HG03521 (cell line): ENCODE data around the gene FAAH.

Experiments used
- ATAC-seq: cut with Tn5 transposase; IDR thresholded peaks from one replicate; pipeline ENCODE4 v1.9.1; 2021; ENCODE audit warnings: mild to moderate bottlenecking, moderate library complexity; ENCODE audit not compliant: unreplicated experiment

FAAH gene

DNA sequence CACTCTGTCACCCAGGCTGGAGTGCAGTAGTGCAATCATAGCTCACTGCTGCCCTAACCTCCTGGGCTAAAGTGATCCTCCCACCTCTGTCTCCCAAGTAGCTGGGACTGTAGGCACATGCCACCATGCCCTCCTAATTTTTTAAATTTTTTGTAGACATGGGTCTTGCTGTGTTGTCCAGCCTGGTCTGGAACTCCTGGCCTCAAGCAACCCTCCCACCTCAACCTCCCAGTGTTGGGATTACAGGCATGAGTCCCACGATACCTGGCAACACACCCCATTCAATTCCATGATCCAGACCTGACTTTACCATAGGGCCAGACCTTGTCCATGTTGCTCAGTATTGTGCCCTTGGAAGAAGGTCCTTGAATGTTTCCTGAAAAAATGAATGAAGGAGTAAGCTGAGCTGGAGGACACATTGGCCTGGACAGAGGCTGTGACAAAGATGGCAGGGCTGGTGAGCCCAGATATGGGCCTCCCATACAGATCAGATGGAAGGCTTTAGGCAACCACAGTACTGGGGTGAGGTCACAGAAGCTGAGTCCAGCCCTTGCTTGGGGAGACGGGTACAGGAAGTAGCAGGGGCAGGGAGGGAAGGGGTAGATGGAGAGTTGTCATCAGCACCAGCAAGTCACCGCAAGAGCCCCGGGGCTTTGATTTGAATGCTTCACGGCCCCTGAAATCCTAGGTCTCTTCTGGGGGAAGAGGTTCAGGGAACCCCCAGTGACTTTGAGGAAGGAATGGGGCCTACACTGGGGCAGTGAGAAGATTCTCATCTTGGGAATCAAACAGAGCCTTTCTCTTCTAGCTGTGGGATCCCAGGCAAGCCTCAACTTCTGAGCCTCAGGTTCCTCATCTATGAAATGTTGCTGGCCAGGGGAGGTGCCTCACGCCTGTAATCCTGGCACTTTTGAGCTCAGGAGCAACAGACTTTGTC lies 55.4 kb downstream of the FAAH start:
- no peak for ATAC-seq

DNA sequence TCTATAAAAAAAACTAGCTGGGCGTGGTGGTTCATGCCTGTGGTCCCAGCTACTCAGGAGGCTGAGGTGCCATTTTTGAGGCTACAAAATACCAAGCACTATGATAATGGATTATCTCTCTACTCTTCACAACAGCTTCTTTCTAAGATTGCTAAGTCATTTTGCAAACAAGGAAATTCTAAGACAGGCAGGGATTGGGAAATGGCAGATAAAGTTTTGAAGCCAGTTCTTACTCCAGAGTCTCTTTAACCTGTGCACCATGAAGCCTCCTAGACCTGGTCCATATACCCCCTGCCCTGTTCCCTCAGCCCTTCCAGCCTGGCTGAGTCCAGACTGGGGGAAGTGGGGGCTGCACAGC lies 56.0 kb downstream of the FAAH start:
- no peak for ATAC-seq

DNA sequence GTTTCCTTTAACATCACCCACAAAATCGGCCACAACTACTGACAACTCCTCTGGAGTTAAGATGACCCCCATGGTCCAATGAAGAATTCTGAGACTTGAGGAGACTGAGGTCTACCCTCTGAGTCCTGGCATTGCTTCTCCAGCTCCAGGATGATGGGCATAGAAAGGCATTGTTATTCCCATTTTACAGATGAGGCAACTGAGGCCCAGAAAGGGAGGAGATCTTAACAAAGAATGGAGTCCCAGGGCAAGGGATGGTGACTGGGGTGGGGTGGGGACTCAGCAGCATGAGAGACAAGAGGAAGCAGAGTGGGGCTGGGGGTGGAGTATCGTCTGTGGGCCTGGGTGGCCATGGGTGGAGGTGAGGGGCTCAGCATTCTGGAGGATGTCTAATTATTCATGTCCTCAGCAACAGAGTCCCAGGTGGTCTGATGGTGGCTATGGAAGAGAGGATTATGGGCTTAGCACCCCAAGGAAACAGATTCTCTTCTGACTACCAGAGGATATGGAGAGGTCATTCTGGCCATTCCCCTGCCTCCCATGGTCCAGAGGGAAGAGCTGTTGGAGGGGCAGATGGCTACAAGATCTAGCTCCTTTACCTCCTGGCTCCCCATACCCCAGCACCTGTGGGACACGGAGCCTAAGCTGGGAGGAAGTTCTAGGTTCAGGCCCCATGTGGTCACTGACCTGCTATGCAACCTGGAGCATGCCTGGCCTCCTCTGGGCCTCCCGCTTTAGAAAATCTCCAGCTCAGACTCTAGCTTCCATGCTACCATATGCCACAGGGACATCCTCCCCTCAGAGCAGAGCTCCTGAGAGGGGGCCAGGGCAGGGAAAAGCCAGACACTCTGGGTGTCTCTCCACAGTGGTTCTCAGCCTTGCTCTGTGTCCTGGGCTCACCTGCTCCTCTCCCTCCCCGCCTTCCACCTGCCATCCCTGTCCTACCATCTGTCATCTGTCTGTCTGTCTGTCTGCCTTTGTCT lies 58.1 kb downstream of the FAAH start:
- no peak for ATAC-seq

DNA sequence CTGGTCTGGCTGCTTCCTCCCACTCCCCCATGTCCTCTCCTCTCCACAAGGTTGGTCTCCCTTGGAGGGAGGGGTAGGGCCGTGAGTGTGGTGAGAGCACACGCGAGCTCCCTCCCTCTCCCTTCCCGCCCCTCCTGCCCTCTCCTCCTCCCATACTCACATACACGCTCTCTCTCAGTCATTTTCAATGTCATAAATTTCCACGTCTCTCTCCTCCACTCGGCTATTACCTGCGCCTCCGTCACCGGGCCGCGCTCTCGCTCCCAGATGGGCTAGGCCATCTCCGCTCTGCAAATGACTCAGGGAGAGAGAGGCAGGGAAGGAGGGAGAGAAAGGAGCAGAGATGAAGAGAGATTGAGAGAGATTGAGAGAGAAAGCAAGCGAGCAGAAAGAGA lies 58.8 kb downstream of the FAAH start:
- no peak for ATAC-seq

GRCh38 chr1:46453449-46453848 lies 59.3 kb downstream of the FAAH start:
- no peak for ATAC-seq

- no peak for ATAC-seq
Measured at GRCh38 chr1:46455951-46456350, 61.8 kb downstream of the FAAH start.

DNA sequence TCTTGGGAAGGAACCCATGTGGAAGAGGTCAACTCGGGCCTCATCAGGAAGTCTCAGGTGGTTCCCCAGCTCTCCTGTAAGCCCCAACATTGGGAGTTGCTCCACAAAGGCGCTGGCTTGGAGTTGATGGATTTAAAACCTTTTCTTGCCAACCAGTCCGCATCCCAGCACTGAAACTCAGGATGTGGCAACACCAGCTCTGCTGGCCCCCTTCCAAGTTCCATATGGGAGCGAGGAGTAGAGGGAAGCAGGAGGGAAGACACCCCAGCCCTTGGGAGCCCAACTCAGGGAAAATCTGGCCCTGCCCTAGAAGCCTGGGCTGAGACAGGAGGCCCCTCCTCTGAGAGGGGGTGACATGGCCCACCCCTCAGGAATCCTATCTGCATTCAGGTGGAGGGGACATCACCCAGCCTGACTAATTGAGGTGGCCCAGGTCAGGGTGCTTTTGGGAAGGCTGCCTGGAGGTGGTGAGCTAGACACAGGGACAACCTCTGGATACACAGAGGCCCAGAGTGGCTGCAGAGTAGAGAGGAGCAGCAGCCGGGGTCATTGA lies 62.4 kb downstream of the FAAH start:
- no peak for ATAC-seq

DNA sequence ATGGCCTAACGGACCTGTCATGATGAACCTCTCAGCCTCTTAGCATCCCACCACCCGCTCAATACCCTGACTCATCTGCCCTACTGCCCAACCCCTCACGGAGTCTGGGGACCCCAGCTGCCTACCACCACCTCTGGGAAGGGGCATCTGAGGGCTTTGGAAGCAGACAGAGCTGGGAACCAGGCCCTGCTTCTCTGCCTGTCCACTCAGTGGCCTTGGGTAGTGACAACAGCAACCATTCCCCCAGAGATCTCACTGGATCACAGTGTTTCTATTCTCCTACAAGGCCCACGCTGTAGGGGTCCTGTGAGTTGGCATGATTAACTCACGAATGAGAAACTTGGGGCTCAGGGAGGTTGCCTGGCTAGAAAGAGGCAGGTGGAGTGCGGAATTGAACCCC lies 63.1 kb downstream of the FAAH start:
- ATAC-seq, result no peak

DNA sequence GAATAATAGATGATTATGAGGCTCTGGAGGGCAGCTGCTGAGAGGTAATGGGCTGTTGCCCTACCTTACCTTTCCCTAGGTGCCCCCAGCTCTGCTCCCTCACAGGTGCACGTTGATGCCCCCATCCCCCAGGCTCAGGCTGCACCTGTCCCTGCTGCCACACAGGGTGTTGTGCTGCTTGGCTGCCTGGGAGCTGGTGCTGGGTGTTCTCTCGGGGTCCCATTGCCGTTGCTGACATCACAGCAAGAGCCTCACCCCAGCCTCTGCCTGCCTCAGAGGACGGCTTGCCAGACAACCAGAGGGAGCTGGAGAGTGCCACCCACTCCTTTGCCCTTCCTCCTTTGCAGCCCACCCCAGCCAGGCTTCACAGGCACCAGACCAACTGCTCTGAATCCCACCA lies 64.1 kb downstream of the FAAH start:
- no peak for ATAC-seq

GRCh38 chr1:46458846-46459245 lies 64.7 kb downstream of the FAAH start:
- no peak for ATAC-seq

GRCh38 chr1:46459315-46459714 lies 65.2 kb downstream of the FAAH start:
- no peak for ATAC-seq

DNA sequence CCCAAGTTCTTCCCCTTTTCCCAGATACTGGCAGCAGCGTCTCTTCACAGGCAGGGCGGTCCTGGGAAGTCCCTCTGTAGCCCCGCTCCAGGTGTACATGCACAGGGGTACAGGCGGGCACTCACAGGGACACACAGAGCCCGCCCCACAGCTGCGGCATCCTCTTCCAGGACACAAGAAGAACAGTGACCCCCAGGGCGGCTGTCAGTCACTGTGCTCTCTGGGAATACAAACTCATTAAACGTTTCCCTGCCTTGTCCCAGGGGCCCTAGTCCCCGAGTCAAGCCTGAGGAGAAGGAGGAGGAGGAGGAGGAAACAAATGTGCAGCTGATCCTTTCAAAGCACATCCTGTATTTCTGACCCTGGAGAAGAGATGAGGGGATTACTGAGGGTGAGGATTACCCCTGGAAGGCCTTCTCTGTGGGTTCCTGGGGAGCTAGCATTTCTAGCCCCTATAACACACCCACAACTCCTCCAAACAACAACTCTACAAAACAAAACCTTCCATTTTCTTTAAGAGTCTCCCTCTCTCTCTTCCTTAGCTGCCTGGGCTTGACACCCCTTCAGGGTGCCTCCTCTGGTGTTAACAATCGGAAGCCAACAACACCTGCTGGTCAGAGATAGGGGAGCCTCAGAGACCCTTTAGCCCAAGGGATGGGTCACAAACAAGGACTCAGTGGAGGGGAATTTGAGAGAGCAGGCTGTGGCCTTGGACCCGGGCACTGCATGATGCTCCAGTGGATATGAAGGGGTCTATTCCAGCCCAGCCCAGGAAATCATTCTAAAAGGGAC lies 67.1 kb downstream of the FAAH start:
- no peak for ATAC-seq

GRCh38 chr1:46461809-46462448 lies 67.8 kb downstream of the FAAH start:
- no peak for ATAC-seq
